GM12801 (cell line): ENCODE results near the gene ITK.

ENCODE experiments used
- TF ChIP-seq, protein P1 (sequence below): IDR thresholded peaks from one replicate; pipeline ENCODE4 v1.5.1; 2011; ENCODE audit warnings: control low read depth; ENCODE audit not compliant: insufficient read length; ENCODE audit errors: extremely low read depth

ITK gene

DNA sequence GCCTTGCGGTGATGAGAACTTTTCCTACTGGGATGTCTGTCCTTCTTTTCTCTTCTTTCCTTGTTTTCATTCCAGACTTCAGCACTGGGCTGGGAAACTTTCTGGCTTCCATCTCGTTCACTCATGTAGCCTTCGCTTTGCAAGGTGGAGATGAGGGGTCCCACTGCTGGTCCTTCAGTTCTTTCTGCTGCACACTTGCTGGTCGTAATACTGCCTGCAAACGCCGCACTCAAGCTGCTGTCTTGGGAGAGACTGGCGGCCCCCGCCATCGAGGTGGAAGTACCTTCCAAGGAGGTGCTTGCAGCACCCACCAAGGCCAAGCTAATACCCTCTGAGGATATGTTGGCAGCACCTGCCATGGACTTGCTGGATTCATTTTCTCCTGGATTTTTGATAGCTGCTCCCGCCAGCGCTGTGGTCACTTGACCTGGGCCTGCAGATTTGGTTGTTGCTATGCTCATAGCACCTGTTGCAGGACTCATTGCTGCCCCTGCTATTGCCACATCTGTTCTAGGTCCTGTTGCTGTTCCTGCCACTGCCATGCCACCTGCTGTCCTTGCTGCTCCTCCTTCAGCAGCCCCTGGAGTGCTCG is 17.6 kb upstream of the ITK start:
- TF ChIP-seq, protein P1, sequence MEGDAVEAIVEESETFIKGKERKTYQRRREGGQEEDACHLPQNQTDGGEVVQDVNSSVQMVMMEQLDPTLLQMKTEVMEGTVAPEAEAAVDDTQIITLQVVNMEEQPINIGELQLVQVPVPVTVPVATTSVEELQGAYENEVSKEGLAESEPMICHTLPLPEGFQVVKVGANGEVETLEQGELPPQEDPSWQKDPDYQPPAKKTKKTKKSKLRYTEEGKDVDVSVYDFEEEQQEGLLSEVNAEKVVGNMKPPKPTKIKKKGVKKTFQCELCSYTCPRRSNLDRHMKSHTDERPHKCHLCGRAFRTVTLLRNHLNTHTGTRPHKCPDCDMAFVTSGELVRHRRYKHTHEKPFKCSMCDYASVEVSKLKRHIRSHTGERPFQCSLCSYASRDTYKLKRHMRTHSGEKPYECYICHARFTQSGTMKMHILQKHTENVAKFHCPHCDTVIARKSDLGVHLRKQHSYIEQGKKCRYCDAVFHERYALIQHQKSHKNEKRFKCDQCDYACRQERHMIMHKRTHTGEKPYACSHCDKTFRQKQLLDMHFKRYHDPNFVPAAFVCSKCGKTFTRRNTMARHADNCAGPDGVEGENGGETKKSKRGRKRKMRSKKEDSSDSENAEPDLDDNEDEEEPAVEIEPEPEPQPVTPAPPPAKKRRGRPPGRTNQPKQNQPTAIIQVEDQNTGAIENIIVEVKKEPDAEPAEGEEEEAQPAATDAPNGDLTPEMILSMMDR: no peak

DNA sequence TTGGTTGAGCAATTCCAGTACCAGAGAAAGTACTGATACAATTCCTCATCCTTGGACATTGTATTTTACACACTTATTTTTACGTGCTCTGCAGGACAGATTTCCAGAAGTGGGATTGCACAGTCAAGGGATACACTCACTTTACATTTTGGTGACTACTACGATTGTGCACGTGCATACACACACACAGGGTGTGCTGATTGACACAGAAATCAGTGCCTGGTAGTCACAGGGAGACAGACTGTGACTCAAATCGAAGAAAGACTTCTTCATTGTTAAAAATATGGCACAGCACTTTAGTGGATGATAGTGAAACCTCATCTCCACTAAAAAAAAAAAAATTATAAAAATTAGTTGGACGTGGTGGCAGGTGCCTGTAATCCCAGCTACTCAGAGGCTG is 16.1 kb upstream of the ITK start:
- TF ChIP-seq, protein P1: no peak

DNA sequence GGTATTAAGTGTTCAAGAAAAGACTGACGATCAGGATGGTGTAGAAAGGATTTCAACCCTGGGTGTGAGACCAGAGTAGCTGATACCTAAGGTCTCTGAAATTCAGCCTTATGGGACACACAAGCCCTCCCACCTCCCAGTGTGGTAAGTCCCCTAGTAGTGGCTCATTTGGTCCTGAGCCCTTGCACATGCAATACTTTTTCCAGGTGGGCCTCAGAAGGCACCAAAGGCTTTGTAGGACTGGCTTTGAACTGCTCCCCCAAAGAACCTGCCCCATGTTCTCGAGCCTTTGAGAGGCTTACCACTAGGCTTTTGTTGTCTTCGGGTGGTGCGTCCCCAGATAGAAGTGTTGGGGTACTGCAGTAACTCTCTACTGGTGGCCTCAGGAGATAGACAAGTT is 15.4 kb upstream of the ITK start:
- TF ChIP-seq, protein P1: no peak

DNA sequence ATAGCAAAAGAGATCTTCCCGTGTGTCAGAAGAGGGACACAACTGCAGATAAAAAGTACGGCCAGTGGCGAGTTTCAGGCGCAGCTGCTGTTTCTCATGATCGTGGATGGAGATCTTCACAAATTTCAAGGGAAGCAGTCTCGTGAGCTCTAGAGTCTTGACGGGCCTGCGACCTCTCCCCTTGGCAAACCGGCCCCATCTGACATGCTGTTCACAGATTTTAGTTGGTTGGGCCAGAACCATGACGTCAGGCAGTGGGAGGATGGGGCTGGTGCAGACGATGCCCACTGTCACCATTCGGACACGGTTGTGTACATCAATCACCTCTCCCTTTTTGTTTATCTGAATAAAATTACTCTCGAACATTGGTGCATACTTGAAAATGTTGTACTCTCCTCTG is 15.0 kb upstream of the ITK start:
- TF ChIP-seq, protein P1: no peak

DNA sequence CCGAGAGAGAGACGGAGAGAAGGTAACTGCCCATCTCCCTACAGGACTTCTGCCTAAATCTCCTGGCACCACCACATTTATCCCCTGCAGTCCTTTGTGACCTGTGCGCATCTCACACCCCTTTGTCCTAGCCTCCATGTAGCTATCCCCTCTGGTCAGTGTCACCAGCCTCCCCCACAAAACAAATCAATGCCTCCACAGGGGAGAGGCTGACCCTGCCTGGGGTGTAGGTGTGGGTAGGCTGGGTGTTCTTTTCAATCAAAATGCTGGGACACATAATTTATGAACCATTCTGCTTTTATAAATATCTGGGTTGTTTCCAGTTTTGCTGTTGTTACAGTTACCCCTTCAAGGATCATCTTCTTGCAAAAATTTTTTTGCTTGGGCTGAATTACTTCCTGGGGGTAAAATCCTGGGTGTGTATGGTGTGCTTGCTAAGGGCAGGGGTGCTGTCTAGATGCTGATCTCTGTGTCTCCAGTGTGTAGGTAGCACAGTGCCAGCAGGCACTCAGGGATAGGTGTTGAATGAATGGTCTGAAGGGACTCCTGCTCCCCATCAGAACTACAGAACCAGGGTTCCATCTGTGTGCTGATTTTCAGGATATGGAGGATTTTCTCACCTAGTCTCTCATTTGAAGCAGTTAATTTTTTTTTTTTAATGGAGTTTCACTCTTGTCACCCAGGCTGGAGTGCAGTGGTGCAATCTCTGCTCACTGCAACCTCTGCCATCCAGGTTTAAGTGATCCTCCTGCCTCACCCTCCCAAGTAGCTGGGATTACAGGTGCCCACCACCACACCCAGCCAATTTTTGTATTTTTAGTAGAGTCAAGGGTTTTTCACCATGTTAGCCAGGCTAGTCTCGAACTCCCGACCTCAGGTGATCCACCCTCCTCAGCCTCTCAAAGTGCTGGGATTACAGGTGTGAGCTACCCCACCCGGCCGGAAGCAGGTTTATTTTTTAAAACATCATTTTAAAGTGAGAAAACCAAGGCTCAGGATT is 14.1 kb upstream of the ITK start, which contains the start of gene GARIN3:
Gene GARIN3 (minus strand): TSS at position 51 of the 1,000 bp plus-strand sequence. CDS start 96 bp downstream, outside the sequence.
- TF ChIP-seq, protein P1: no peak

DNA sequence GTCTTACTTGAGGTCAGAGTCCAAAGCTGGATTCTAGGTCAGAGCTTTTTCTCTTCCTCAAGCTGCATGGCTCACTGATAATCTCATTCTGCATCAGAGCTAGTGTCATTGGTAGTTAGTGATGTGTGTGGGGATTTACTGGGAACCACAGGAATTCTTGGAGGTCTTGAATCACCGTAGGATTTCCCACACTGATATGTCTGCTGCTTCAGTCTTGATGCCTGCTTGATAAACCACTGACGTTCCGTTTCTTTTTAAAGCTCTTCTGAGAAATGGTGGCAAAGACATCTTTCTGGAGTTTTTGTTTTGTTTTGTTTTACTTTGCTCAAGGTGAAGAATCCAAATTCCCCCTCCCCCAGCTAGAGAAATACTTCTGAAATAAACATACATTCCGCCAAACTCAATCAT is 13.4 kb upstream of the ITK start:
- TF ChIP-seq, protein P1: no peak

DNA sequence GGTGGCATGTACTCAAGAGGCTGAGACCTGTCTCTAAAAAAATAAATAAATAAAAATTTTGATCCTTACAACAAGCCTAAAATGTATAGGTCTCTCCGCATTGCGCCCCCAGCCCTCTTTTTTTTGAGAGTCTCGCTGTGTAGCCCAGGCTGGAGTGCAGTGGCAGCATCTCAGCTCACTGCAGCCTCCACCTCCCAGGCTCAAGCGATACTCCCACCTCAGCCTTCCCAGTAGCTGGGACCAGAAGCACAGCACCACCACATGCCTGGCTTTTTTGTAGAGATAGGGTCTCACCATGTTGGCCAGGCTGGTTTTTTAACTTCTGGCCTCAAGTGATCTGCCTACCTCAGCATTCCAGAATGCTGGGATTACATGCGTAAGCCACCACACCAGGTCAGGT is 12.4 kb upstream of the ITK start:
- TF ChIP-seq, protein P1: no peak
